22Rv1 (cell line): ENCODE results near the gene GOPC.

Experiments
- CTCF ChIP-seq: fragments of 450-650 bp; IDR thresholded peaks from 2 replicates; pipeline ENCODE4 v1.5.1; 2017; ENCODE audit warnings: mild to moderate bottlenecking
- ZFX ChIP-seq: fragments of 450-650 bp; IDR thresholded peaks from 2 replicates; pipeline ENCODE4 v1.6.1; 2017; ENCODE audit warnings: antibody characterized with exemption, borderline replicate concordance

DNA sequence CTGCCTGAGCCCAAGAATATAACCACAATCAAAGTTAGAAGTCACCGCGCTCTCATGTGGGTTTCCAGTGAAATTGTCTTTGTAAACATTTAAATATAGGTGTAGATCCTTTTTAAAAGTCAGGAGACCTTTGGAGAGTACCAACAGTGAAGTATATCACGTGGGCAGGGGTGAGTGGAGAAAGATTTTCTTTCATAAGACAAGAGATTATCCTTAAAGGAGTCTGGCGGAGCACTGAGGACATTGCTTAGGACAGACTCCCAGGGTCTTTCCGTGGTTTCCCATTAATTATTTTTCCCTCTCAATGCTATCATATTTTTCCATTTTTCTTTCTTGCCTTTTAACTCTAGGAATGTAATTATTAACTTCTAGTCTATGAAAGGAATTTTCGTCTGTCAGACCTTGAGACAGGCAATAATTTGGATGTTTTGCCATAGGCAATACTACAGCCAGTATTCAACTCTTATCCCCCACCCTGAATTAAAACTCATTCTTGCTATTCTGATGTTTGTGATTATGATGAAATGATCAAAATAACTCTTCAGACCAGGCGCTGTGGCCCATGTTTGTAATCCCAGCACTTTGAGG lies 88.4 kb downstream of the GOPC start:
- no peak for TF ChIP-seq CTCF
- TF ChIP-seq ZFX, result no peak
